HL-60 (cell line): ENCODE results near the gene DNAH14.

Experiments used
- DNase-seq, 2 experiments: peaks; one replicate each; pipeline ENCODE4 v3.0.0-alpha.2; 2010 to 2020; ENCODE audit warnings: low read depth in 1 of 2, low spot score in 1 of 2
- H3K27ac ChIP-seq: fragments of 250-450 bp; sonication (Bioruptor Pico); replicated peaks from 2 replicates; pipeline ENCODE4 v1.5.1; 2020; ENCODE audit warnings: mild to moderate bottlenecking, moderate library complexity
- H3K27me3 ChIP-seq: fragments of 250-450 bp; sonication (Bioruptor Pico); 2 replicates; pipeline ENCODE4 v1.5.1; 2021; ENCODE audit warnings: mild to moderate bottlenecking, moderate library complexity; ENCODE audit not compliant: insufficient read depth, poor library complexity, severe bottlenecking
- H3K4me3 ChIP-seq: replicated peaks from 2 replicates; pipeline ENCODE4 v1.5.1; 2011; ENCODE audit warnings: mild to moderate bottlenecking, control low read depth, low read length; ENCODE audit not compliant: insufficient read depth
- CTCF ChIP-seq: IDR thresholded peaks from one replicate; pipeline ENCODE4 v1.5.1; 2011; ENCODE audit warnings: low read length, control low read depth, inconsistent platforms; ENCODE audit not compliant: insufficient read depth
- GABPA ChIP-seq: IDR thresholded peaks from 2 replicates; pipeline ENCODE4 v1.6.1; 2012; ENCODE audit warnings: low read depth
- POLR2AphosphoS5 ChIP-seq: IDR thresholded peaks from 2 replicates; pipeline ENCODE4 v1.6.1; 2012; ENCODE audit warnings: low read depth
- REST ChIP-seq: IDR thresholded peaks from 2 replicates; pipeline ENCODE4 v1.6.1; 2012; ENCODE audit warnings: low read depth; ENCODE audit not compliant: insufficient replicate concordance
- SPI1 ChIP-seq: IDR thresholded peaks from 2 replicates; pipeline ENCODE4 v1.6.1; 2012; ENCODE audit warnings: low read depth, mild to moderate bottlenecking, borderline replicate concordance

DNAH14 gene

GRCh38 chr1:225435076-225435475 lies 505.6 kb downstream of the DNAH14 start:
- no peak for DNase-seq
- TF ChIP-seq CTCF (no peak), POLR2AphosphoS5 (no peak), REST (no peak), GABPA (no peak), SPI1 (no peak)
- H3K27me3 ChIP-seq = no peaks in the 10 kb centered on the region
- H3K27ac ChIP-seq = no peak overlapping the region
- H3K4me3 ChIP-seq = no peak overlapping the region

GRCh38 chr1:225435487-225435886 lies 506.0 kb downstream of the DNAH14 start:
- TF ChIP-seq GABPA = no peak
- TF ChIP-seq CTCF = no peak
- TF ChIP-seq REST = no peak
- TF ChIP-seq POLR2AphosphoS5 = no peak
- Histone ChIP-seq H3K4me3 (no peak overlapping the region), H3K27me3 (no peaks in the 10 kb centered on the region), H3K27ac (no peak overlapping the region)
- DNase-seq = no peak

- DNase-seq = no peak
- Histone ChIP-seq H3K4me3 (no peak overlapping the region), H3K27ac (no peak overlapping the region), H3K27me3 (no peaks in the 10 kb centered on the region)
- TF ChIP-seq CTCF = no peak
- no peak for TF ChIP-seq POLR2AphosphoS5
- no peak for TF ChIP-seq REST
- TF ChIP-seq SPI1 = no peak
- TF ChIP-seq GABPA = no peak
Observed at GRCh38 chr1:225435957-225436392, 506.5 kb downstream of the DNAH14 start.
